Effector CD4-positive, alpha-beta T cell (primary cell): Measurements from ENCODE around the gene TPM4.
"Not testable (repeated sequence)": the region's sequence is repeated elsewhere in the genome, so short reads cannot be mapped to it uniquely, and the experiment has no call there.

ENCODE experiments used
- DNase-seq: peaks from one replicate; pipeline ENCODE4 v3.0.0-alpha.2; 2020

The TPM4 gene

GRCh38 chr19:16099314-16099965 is 23.1 kb downstream of the TPM4 start:
- DNase-seq: not testable (repeated sequence)

GRCh38 chr19:16100524-16100923 is 24.2 kb downstream of the TPM4 start:
- no peak for DNase-seq

- DNase-seq: no peak
These were observed 28.4 kb downstream of the TPM4 start for GRCh38 chr19:16104722-16105121.

GRCh38 chr19:16106121-16106520 is 29.8 kb downstream of the TPM4 start:
- DNase-seq: no peak

GRCh38 chr19:16111160-16111908 is 35.0 kb downstream of the TPM4 start, which contains the start of gene RAB8A:
RAB8A (plus strand) TSS chr19:16111889; CDS start chr19:16111902, 13 bp downstream.
- peak; percentile 97 for DNase-seq

- DNase-seq: no peak
These were observed 35.8 kb downstream of the TPM4 start for GRCh38 chr19:16111909-16112752.

GRCh38 chr19:16112778-16113177 is 36.5 kb downstream of the TPM4 start:
- no peak for DNase-seq

- DNase-seq: no peak
These were observed 37.4 kb downstream of the TPM4 start for GRCh38 chr19:16113727-16114126.

- DNase-seq: no peak
These were observed 39.2 kb downstream of the TPM4 start for GRCh38 chr19:16115301-16116039.

GRCh38 chr19:16116067-16116466 is 39.8 kb downstream of the TPM4 start:
- no peak for DNase-seq

GRCh38 chr19:16117594-16118033 is 41.3 kb downstream of the TPM4 start:
- no peak for DNase-seq

GRCh38 chr19:16118489-16119033 is 42.3 kb downstream of the TPM4 start:
- no peak for DNase-seq

- DNase-seq: not testable (repeated sequence)
These were observed 43.0 kb downstream of the TPM4 start for GRCh38 chr19:16119075-16119857.

- no peak for DNase-seq
These were observed 44.8 kb downstream of the TPM4 start for GRCh38 chr19:16121141-16121540.

- DNase-seq: no peak
These were observed 45.7 kb downstream of the TPM4 start for GRCh38 chr19:16121967-16122366.

- DNase-seq: no peak
These were observed 48.7 kb downstream of the TPM4 start for GRCh38 chr19:16124953-16125352.

- no peak for DNase-seq
These were observed 49.6 kb downstream of the TPM4 start for GRCh38 chr19:16125737-16126495.

GRCh38 chr19:16127080-16127479 is 50.8 kb downstream of the TPM4 start:
- DNase-seq: no peak

GRCh38 chr19:16127776-16128371 is 51.6 kb downstream of the TPM4 start:
- no peak for DNase-seq

GRCh38 chr19:16131648-16132047 is 55.4 kb downstream of the TPM4 start:
- no peak for DNase-seq
